ENCODE data around the gene MRTFB.

MRTFB gene

DNA sequence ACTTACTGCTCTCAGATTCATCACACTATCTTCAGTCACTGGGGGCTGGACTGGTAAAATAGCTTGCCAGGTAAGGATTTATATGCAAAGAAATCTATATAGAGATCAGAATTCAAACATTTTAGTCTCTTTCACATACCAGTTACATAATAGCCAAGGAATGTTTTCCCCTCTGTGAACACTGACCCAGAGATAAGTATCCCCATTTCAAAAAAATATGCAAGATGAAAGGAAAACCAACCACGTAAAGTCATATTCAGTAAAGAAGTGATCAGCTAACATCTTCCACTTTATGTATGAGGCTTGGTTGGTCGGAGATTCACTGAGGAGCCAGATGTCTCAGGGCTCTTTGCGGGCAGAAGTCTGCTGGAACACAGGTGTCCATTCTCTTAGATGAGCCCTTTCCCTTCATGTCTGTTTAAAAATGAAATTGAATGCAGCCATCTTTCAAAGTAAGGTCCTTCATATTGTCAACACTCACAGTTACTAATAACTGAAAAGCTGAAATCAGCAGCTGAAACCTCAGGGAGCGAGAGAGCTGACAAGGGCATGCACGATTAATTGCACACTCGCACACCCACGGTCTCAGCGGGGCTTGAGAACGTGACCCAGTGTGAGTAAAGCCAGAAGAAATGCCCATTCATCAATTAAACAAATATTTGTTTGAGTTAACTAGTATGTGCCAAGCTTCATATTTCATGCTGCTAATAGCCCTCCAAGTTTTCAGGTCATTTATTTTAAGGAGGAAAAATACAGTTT lies 161.2 kb downstream of the MRTFB start:
- no peak for DNase-seq (ENCODE audit: low spot score)
- in situ Hi-C loops (cut with MboI; ENCODE audit: low sequenced_read_pairs, unreplicated experiment): no loop called here
- TF ChIP-seq, protein P1, sequence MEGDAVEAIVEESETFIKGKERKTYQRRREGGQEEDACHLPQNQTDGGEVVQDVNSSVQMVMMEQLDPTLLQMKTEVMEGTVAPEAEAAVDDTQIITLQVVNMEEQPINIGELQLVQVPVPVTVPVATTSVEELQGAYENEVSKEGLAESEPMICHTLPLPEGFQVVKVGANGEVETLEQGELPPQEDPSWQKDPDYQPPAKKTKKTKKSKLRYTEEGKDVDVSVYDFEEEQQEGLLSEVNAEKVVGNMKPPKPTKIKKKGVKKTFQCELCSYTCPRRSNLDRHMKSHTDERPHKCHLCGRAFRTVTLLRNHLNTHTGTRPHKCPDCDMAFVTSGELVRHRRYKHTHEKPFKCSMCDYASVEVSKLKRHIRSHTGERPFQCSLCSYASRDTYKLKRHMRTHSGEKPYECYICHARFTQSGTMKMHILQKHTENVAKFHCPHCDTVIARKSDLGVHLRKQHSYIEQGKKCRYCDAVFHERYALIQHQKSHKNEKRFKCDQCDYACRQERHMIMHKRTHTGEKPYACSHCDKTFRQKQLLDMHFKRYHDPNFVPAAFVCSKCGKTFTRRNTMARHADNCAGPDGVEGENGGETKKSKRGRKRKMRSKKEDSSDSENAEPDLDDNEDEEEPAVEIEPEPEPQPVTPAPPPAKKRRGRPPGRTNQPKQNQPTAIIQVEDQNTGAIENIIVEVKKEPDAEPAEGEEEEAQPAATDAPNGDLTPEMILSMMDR (IDR thresholded peaks at IDR 0.05; ENCODE audit: borderline replicate concordance, control extremely low read depth, extremely low read depth, insufficient read depth, missing control alignments): no peak

DNA sequence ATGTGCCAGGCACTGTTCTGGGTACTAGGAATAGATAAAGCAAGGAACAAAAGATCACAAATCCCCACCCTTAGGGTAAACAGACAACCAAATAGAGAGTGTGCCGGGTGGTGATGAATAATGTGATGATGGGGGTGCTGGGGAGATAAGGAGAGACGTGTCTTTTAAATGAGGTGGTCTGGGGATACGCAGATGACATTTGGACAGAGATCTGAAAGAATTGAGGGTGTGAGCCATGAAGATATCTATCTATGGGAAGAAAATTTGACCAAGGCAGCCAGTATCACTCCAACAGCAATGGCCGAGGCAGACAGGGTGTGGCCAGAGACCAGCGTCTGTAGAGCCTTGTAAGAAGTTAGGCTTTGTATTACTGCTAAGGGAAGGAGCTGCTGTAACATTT lies 165.3 kb downstream of the MRTFB start:
- DNase-seq (ENCODE audit: low spot score): no peak
- TF ChIP-seq, protein P1 (IDR thresholded peaks at IDR 0.05; ENCODE audit: borderline replicate concordance, control extremely low read depth, extremely low read depth, insufficient read depth, missing control alignments): no peak
- in situ Hi-C loops (cut with MboI; ENCODE audit: low sequenced_read_pairs, unreplicated experiment): no loop called here

DNA sequence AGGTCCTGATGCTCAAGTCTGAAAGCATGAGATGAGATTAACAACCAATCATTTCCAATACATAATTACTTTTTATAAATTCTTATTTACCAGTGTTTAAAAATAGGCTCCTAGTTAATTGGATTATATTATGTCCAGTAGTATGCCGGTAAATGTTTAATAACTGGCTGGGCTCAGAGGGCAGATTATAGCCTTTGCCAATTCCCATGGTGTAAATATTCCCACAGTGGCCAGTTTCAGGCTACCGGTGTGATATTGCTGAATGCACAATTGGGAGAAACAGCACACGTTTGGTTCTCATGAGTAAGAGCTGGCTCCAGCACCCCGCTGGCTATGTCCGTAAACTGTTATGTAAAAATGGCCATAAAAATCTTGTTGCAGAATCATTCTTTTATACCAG lies 167.6 kb downstream of the MRTFB start:
- TF ChIP-seq, protein P1 (IDR thresholded peaks at IDR 0.05; ENCODE audit: borderline replicate concordance, control extremely low read depth, extremely low read depth, insufficient read depth, missing control alignments): no peak
- no peak for DNase-seq (ENCODE audit: low spot score)
- in situ Hi-C loops (cut with MboI; ENCODE audit: low sequenced_read_pairs, unreplicated experiment): no loop called here

DNA sequence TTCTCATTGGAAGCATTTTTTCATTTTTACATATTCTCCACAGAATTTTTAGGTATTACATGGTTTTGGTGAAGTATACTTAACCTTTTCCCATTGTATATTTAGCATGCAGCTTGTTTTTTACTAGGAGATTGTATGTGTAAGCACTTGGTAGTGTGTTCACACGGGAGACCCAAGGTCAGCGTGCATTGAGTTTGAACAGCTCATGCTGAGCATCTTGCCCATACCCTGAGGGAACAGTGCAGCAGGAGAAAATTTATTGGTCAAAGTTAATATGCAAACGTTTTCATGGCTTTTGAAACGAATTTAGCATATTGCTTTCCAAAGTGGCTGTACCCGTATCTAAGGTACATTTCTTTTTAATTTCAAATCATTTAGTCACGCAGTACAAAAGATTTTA lies 168.7 kb downstream of the MRTFB start:
- no peak for DNase-seq (ENCODE audit: low spot score)
- TF ChIP-seq, protein P1 (IDR thresholded peaks at IDR 0.05; ENCODE audit: borderline replicate concordance, control extremely low read depth, extremely low read depth, insufficient read depth, missing control alignments): no peak
- in situ Hi-C loops (cut with MboI; ENCODE audit: low sequenced_read_pairs, unreplicated experiment): no loop called here

DNA sequence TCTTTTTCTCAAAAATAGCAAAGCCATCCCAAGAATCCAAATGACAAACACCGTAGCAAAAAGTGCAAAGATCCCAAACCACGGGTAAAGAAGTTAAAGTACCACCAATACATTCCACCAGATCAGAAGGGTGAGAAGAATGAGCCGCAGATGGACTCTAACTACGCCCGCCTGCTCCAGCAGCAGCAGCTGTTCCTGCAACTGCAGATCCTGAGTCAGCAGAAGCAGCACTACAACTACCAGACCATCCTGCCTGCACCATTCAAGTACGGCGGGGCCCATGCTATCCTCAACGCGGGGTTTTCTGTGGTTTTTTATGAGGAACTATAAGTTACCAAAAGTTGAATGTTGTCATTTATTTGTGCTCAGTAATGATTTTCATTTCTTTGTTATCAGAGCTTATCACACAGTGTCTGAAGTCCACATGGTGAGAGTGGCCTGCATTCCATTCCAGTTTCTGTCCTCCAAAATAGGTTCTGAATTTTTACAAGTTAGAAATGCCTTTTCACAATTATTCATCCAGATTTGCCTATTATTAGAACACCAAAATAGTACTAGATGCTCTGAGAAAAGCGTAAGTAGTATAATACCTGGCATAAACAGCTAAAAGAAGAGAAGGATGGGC lies 169.2 kb downstream of the MRTFB start:
- TF ChIP-seq, protein P1 (IDR thresholded peaks at IDR 0.05; ENCODE audit: borderline replicate concordance, control extremely low read depth, extremely low read depth, insufficient read depth, missing control alignments): no peak
- in situ Hi-C loops (cut with MboI; ENCODE audit: low sequenced_read_pairs, unreplicated experiment): no loop called here
- no peak for DNase-seq (ENCODE audit: low spot score)

DNA sequence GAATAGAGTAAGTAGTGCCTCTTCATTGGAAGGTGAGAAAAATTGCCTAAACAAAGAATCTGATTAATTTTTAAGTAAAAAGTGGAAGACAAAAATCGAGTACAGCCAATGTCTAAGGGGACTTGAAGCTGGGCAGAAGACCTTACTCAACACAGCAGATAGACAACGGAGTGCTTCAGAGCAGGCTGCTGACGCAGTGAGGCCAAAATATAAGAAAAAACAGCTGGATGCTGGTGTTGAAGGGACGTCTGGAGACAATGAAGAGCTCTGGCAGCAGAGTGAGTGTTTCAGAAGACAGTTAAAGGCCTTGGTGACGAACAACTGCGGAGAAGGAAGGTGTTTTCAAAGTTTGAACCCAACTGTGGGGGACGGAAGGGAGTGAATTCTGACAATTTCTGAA lies 169.8 kb downstream of the MRTFB start:
- in situ Hi-C loops (cut with MboI; ENCODE audit: low sequenced_read_pairs, unreplicated experiment): no loop called here
- TF ChIP-seq, protein P1 (IDR thresholded peaks at IDR 0.05; ENCODE audit: borderline replicate concordance, control extremely low read depth, extremely low read depth, insufficient read depth, missing control alignments): no peak
- DNase-seq (ENCODE audit: low spot score): no peak
